DMS153 treated with DMSO at 0.1 percent for 48 hours (cell line): ENCODE measurements around the gene MYL12A.

Experiments
- DNase-seq: peaks from one replicate; lab custom pipeline; 2025; ENCODE audit not compliant: unreplicated experiment; lab: John Stamatoyannopoulos, UW

The MYL12A gene

DNA sequence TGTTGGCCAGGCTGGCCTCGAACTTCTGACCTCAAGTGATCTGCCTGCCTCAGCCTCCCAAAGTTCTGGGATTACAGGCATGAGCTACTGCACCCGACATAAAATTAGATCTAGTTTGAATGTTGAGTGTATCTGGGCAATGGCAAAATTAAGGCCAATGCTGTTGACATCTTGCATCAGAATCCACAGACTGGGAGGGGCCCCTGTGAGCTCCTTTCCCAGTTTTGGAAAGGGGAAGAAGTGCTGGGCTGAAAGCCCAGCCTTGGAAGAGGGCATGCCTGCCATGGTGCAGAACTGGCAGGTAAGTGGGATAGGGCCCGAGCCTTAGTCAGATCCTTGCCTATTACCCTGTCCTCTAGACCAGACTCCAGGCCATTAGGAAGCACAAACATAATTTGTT, 23.4 kb upstream of the MYL12A start:
- no peak for DNase-seq

DNA sequence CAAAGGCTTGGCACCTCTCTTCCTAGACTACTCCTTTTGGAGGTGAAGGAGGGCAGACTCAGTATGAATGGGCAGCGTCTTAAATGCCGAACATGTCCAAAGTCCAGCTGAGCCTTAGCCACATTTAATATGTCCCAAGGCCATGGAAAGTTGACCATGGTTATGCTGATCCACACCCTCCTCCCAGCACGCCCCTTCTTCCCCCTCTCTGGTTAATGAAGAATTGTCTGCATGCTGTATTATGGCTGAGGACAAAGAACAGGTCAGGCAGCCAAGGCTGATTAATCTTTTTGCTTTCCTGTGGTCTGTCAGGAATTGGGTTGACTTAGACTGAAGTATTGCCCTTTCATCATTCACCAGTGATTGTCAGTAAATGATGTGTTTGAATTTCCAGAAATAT, 22.0 kb upstream of the MYL12A start:
- DNase-seq = no peak

DNA sequence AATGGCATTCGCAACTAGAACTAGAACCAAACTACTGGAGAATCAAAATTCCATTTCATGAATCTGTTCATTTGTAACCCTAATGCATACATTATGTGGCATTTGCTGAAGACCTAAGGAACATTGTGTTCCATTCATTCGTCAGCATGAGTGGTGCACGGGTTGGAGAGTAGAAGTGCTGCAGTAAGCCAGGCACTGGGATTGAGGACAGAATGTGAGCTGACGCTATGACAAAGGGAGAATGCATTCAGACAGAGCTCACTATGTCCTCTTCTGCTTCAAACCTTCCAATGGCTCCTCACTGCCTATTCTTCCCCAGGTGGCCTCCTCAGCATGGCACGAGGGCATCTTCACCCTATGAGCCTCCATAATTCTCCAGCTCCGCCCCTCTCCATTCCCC, 21.6 kb upstream of the MYL12A start:
- DNase-seq = no peak

DNA sequence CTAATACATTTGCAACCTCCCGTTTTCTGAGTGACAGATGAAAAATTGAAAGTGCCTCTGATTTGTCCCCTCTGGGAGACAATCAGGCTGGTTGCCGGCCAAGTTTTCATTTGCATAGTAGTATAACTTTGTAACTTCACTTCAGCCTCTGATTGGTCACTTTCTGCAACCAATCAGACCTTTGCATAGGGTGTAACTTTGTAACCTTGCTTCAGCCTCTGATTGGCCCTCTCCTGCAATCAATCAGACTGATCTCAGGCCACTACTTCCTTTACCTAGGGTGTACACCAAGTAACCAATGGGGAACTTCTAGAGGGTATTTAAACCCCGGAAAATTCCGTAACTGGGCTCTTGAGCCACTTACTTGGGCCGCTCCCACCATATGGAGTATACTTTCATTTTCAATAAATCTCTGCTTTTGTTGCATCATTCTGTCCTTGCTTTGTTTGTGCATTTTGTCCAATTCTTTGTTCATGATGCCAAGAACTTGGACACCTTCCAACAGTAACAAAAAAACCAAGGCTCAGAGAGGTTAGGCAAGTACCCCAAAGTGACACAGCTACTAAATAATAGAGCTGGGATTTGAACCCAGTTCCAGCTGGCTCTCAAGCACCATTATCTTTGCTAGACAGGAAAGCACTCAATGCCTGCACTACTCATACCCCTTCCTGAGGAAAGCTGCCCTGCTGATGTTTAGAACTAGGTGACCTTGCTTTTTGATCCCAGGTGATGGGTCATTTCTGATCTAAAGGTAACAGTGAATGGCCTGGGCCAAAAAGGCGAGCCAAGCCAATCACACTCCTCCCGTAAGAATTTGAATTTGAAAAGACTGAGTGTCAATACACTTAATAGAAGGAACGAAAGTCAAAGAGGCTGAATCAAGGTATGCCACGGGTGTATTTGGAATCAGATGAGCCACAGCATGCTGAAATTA, 16.9 kb upstream of the MYL12A start:
- no peak for DNase-seq

DNA sequence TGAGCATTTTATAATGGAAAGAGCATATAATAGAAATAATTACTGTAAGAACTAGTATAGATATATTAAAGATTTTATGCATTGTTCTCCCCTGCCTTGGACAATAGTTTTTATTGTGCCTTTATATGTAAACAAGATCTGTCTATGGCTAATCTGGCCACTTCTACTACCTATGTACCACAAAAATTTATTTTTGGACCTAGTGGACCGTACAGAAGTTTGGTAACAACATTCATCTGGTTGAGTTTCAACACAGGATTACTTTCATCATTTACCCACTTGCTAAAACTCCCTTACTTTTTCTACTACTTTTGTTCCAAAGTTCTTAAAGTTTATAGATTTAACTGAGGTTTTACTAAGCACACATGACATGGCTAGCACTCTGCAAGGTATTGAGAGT, 14.6 kb upstream of the MYL12A start:
- DNase-seq = no peak

DNA sequence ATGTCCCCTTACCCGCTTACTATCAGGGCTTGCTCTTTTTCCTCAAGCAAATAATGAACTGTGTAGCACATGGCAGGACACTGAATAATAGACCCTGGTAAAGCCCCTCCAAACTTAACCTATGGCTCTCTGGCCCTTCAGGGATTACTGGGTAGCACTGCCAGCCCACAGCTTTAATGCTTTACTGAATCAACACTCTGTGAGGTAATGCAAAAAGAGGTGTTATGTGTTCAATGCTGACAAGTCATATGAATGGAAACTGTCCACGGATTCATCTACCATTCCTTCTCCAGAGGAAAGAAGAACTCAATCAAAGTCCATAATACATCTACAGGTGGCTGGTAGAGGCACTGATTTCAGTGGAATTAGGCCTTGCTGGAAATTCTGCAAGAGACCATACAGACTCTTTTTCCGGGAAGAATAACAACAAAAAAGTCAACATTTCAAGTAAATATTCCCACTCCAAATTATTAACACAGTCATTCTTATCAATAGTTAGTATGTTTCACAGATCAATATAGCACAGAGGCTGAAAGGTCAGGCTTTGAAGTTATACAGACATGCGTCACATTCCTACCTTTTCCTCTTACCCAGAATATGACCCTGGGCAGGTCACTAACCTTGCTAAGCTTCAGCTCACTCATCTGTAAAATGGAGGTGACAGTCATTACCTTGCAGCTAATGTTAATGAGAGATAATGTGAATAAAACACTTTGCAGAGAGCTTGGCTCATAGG, 14.0 kb upstream of the MYL12A start:
- DNase-seq = no peak

DNA sequence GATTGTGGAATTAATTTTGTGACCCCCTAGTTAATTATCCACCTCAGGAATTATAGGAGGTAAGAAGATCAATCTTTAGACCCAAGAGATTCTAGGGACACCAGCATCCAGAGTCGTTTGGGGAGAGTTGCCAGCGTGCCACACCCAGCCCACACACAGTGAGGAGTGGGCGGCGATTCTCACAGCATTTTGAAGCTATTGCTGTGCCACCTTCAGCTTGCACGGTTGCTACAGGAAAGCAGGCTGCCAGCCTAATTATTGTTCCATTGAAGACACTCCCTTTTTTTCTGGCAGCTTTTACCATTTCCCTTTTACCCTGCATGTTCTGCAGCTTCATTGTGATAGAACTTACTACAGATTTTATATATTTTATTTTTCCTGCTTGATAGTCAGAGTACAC, 13.1 kb upstream of the MYL12A start:
- no peak for DNase-seq

DNA sequence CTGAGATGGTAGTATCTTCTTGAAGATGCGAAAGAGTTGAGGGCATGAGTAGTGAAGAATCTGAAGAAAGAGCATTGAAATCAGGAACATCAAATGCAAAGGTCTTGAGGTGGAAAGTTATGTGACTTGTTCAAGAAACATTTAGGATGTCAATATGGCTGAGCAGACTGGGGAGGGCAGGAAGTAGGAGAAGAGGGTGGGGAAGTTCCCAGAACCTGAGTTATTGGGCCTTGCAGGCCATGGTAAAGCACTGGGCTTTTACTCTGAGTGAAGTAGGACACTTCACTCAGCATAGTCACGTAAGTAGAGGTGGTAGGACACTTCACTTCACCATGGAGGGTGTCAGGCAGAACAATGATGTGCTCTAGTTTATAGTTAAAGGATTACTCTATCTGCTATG, 11.8 kb upstream of the MYL12A start:
- DNase-seq = no peak

DNA sequence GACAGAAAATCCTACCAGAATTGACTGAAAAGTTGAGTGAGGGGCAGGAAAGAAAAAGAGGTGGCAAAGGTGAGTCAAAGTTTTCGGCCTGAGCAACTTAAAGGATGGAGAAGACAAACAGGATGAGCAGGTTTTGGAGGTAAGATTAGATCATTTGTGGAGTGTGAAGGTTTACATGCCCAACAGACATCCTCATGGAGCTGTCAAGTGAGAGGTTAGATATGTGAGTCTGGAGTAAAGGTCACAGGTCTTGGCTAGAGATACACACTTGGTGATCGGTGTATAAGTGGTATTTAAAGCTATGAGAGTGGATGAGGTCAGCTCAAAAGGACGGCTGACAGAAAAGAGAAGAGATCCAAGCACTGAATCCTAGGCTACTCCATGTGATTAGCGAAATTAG, 11.1 kb upstream of the MYL12A start:
- DNase-seq = no peak

DNA sequence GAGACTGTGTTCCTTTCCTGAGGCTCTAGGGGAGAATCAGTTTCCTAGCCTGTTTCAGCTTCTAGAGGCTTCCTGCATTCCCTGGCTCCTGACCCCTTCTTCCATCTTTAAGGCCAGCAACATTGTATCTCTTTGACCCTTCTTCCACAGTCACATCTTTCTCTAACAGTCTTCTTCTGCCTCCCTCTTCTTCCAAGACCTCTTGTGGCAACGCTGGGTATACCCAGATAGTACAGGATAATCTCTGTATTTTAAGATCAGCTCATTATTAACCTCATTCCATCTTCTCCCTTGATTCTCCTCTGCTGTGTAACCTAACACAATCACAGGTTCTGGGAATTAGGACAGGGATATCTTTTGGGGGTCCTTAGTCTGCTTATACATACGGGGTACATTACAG, 8.9 kb upstream of the MYL12A start:
- DNase-seq = no peak

DNA sequence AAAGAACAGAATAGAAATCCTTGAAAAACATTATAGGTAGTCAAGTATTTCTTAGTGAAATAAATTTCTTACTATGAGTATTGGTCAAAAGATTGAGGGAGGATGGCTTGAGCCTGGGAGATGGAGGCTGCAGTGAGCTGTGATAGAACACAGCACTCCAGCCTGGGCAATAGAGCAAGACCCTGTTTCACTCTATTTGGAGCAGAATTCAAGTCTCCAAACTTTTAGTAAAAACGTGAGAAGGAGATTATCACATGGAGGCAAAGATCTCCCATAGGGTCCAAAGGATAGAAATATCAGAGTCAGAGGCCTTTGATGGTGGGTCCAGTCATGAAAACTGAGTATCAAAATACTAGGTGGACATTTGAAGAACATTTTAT, 2.4 kb upstream of the MYL12A start:
- no peak for DNase-seq

DNA sequence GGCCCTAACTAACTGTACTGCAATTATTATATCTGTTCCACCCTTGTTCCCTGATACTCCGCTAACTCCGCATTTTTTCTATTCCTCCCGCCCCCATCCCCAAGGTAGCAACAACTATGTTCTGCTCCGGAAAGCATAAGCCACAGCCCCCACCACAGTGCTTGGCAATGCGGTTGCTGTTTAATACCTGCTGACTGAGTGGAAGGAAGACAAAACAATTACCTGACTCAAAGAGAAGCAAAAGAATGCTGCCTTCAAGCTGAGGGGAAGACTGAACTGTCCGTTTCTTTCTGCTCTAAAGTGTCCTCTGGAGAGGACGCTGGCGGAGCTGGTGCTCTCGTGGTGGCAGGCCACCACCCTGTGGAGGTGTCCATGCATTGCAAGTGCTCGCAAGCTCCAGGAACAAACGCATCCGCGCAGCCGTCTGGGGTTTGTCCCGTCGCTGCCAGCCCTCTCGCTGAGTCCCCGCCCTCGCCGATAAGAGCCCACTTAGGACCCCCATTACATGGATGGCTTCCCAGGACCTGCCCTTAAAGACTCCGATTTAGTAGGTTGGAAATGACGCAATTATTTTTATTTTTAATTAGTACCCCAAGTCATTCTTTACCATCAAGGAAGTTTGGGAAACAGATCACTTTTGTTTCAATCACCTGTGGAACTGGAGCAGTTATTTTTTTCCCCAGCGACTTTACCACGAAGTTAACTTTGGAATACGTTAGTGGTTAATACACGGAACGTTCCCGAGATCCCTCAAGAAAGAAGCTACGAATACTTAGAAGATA, 1.6 kb upstream of the MYL12A start:
- peak; percentile 26 for DNase-seq

DNA sequence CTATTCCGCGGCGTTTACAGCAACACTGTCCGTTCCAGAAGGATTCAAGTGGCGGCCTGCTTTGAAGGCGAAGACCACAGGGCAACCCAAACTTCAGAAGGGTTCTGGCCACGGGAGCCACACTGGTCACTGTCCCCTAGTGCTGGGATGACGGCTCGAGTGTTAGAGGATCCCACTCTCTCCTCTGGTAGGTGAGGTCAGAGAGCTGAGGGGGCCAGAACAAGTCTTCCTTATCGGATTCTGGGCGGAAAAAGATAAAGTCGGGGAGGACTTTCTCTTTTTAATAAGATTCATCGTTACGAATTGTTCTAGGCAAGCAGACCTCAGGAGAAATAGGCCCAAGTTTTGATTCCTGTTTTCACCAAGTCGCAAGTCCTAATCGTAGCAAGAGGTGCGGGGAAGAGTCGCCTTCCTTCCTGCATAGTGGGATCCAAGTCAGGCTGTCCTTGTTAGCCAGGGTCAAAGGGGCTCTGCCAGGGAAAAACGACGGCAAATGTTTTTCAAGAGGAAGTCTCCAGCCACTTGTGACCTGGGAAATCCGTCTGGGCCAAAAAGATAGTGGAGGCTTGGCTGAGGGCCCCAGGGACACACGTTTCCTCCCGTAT, 864 bp upstream of the MYL12A start:
- no peak for DNase-seq

DNA sequence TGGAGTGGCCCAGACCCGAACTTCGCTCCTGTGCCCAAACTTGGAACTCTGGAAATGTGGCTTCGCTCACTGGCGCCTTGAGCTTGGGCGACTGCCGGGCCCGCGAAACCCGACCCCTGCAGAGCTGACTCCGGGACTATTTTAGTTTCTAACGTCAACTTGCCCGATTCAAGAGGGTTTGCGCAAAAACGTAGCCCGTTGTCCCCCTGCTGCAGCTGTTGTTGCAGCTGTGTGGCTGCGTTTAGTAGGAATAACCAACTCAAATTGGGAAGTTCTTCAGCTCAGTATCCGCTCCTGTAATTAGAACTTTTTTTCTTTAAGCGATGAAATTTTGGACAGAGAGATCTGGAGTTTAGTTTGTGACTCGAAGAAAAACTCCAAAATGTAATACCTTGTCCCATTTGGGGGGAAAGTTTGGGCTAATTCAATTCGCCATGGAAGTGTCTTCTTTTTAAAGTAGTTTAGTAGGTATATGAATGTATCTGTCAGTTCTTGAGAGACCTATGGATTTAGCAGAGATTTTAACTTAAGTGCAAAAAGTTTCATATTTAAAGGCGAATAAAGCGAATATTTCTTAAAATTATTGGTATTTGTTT, 559 bp downstream of the MYL12A start:
- DNase-seq = no peak

DNA sequence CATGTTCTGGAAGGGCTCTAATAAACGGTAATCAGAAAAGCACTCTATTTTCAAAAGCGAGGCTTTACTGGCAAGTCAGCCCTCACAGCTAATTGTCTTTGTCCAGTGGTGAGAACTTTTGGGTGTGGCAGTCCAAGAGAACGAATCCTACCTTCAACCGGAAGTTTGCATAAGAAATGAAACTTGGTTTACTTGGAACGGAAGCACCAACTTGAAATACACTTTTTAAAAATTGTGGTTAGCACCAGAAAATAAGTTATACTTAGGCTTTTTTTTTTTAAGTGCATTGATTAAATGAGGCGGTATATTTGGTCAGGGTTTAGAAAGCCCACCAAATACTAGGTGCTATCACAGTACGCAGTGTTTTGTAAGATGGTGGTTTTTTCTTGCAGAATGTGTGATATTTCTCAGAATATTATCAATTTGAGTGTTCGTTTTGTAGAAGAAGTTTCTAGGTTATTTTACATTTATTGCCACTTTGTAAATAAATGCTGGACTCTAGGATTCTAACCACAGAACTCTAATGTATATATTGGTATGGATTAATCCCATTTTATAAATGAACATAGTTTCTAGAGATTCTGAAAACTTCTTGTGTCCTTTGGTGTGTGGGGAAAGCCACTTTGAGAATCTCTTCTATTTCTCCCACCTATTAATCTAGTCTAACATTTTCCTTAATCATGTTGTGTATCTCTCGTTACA, 1.2 kb downstream of the MYL12A start:
- no peak for DNase-seq

DNA sequence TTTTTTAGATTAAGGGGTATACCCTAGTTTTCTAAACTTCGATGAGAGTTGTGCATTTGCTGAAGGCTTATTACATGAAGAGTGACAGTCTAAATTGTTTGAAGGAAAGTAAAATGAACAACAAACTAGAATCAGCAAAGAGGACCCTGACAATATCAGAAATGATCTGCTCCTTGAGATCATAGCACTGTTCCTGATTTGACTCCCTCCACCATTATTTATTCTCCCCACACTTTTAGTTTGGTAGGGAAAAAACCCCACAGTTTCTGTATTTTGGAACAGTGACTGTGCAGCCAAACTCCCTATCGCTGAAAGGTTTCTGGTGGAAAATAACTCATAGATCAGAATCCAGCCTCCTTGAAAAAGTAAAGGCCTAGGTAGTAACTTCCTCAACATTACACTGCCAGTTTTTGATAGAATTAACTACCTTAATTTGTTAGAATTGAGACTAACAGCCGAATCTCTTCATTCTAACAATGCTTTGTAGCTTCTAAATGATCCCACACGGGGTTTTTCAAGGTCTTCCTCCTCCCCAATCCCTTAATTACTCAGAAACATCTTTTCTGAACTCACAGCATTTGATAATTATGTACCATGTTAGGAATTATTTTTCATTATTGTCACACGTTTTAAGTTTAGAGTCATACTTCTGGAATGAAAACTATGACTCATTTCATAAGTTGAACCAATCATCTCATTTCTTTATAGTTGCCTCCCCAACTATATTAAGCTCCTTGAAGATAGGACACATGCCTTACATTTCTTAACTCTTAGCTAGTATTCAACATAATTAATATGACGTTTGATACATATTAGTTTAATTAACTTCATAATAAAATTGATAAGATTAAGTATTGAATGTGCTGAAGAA, 2.9 kb downstream of the MYL12A start:
- no peak for DNase-seq

DNA sequence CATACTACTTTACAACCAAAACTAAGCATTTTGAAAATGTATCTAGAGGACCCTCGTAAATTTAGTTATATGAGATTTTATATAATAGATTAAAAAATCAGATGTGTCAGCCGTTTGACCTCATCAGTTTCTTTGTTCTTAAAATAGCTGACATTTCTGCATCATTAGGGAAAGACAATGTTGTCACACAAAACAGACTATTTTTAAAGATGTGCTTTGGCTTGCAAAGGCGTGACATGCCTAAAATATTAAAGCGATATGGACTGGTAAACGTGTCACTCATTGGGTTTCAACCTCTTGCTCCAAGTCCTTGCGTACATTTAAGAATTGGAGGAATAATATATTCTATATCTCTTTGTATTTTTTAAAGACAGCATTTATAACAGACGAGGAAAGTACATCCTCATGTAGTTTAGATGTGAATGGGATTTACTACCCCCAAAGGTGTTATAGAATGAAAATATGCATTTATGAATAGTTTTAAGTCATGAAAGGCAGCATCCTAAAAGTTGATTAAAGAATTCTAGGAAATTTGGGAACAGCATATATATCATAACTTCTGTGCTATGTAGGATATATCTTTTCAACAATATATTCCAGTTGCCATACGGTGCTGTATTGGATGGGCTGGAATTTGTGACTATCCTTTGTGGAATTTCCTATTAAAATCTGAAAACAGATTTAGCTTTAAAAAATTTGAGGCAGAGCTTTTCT, 3.8 kb downstream of the MYL12A start:
- DNase-seq = no peak

DNA sequence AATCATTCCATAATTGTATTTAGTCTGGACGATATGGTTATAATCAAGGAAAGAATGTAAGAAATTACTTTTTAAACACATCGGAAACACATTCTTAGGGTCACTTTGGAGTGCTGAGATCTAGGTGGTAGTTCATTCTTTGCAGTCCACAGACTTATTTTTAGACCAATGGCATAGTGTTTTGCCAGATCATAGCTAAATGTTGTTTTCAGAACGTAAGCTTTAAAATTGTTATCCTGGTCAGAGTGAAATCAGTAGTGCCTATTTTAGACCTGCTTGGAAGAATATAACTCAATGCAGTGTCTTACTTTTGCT, 4.3 kb downstream of the MYL12A start:
- no peak for DNase-seq

DNA sequence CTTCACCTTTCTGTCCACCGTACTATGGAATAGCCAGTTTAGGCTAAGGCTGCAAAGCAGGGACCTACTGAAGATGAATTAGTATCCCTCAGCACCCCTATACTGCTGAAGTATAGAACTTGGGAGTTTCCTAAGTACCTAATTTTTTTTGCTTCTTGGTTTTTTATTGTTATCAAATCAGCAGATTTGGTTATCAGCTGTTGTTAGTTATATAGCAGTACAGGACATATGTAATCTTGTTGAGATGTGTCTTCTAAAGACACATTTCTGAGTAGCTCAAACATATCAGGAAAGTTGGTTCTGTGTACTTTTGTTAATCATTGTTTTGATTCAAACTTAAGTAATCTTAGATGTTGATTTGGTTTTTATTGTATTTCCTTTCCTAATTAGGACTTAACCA, 5.2 kb downstream of the MYL12A start:
- no peak for DNase-seq
